Vagina (tissue), 2 donors: ENCODE results near the gene LRRC49. TPM values are rescaled to one million over a fixed set of nuclear protein-coding genes. Genes with fewer than 3 reads are reported as not detected.

Experiments
- DNase-seq, 2 donors: peaks; one replicate each; pipeline ENCODE4 v3.0.0-alpha.2; 2017; ENCODE audit errors: extremely low spot score in 2 of 2
- H3K27ac ChIP-seq: fragments of 200-600 bp; sonication (generic); one replicate; pipeline ENCODE4 v1.5.1; 2019
- H3K27me3 ChIP-seq: fragments of 200-600 bp; sonication (generic); one replicate; pipeline ENCODE4 v1.5.1; 2019
- H3K36me3 ChIP-seq, 2 donors: fragments of 200-600 bp; sonication (generic); one replicate each; pipeline ENCODE4 v1.5.1; 2017 to 2019
- H3K4me1 ChIP-seq: fragments of 200-600 bp; sonication (generic); one replicate; pipeline ENCODE4 v1.5.1; 2019
- H3K4me3 ChIP-seq, 2 donors: fragments of 200-600 bp; sonication (generic); 1 replicate in 1 of 2; 2 replicates in 1 of 2; pipeline ENCODE4 v1.5.1; 2016 to 2019
- H3K9me3 ChIP-seq: fragments of 200-600 bp; sonication (generic); one replicate; pipeline ENCODE4 v1.5.1; 2019
- CTCF ChIP-seq, 3 experiments: fragments of 450-650 bp in 2 of 3; fragments of 200-600 bp in 1 of 3; sonication (generic) in 1 of 3; IDR thresholded peaks; one replicate each; pipeline ENCODE4 v1.5.1; 2017 to 2019; ENCODE audit warnings: antibody characterized with exemption in 3 of 3, mild to moderate bottlenecking in 2 of 3, moderate library complexity in 2 of 3
- POLR2A ChIP-seq, 2 donors: fragments of 450-650 bp; IDR thresholded peaks; one replicate each; pipeline ENCODE4 v1.6.1; 2017; ENCODE audit warnings: antibody characterized with exemption in 2 of 2, mild to moderate bottlenecking in 2 of 2, moderate library complexity in 2 of 2
- POLR2AphosphoS5 ChIP-seq, 2 donors: sonication (generic); formaldehyde crosslinking; IDR thresholded peaks; one replicate each; pipeline ENCODE4 v1.9.0; 2017; ENCODE audit warnings: antibody characterized with exemption in 2 of 2, mild to moderate bottlenecking in 2 of 2, low read depth in 1 of 2; ENCODE audit not compliant: insufficient read depth in 1 of 2
- intact Hi-C: fragments of 100-400 bp; cut with DNase I; formaldehyde crosslinking; loops from one replicate; pipeline ENCODE4 v1.15.1; 2023
- total RNA-seq: library from RNA; depleted of rRNA; stranded (reverse); fragments of >200 nt; gene quantifications from one replicate; pipeline ENCODE4 v1.2.3, GENCODE V29; 2016

Gene LRRC49
- total RNA-seq, 1 donor from 2014 or later = 8.8 TPM

- H3K27ac ChIP-seq = no peak overlapping the region
- no peak for DNase-seq
- no peaks in the 10 kb centered on the region for H3K4me1 ChIP-seq
- peaks cover 7% of the 10 kb centered on the region for H3K9me3 ChIP-seq
- H3K4me3 ChIP-seq = no peak overlapping the region
- H3K27me3 ChIP-seq = no peaks in the 10 kb centered on the region
- TF ChIP-seq POLR2A (IDR thresholded peaks at IDR 0.05) (no peak), CTCF (IDR thresholded peaks at IDR 0.05) (no peak)
- peaks cover 0 to 11% of the 10 kb centered on the region in 2 donors for H3K36me3 ChIP-seq
- intact Hi-C loops = no loop called here
Measured at GRCh38 chr15:70912187-70912586, 19.6 kb downstream of the LRRC49 start.

- Histone ChIP-seq H3K27me3 (no peaks in the 10 kb centered on the region), H3K27ac (no peak overlapping the region), H3K36me3 (no peaks in the 10 kb centered on the region), H3K9me3 (no peaks in the 10 kb centered on the region), H3K4me1 (no peaks in the 10 kb centered on the region), H3K4me3 (no peak overlapping the region)
- intact Hi-C loops = no loop called here
- DNase-seq = no peak
- no peak for TF ChIP-seq CTCF (IDR thresholded peaks at IDR 0.05)
- no peak for TF ChIP-seq POLR2A (IDR thresholded peaks at IDR 0.05)
- no peak for TF ChIP-seq POLR2AphosphoS5 (IDR thresholded peaks at IDR 0.05; ENCODE audit: insufficient read depth in 1 of 2, low read depth in 1 of 2)
Measured at GRCh38 chr15:70916531-70916930, 23.9 kb downstream of the LRRC49 start.

GRCh38 chr15:70917955-70918354, 25.3 kb downstream of the LRRC49 start:
- intact Hi-C loops = no loop called here
- H3K4me1 ChIP-seq = no peaks in the 10 kb centered on the region
- H3K27ac ChIP-seq = no peak overlapping the region

GRCh38 chr15:70920981-70921696, 28.5 kb downstream of the LRRC49 start:
- TF ChIP-seq POLR2AphosphoS5 (IDR thresholded peaks at IDR 0.05; ENCODE audit: insufficient read depth in 1 of 2, low read depth in 1 of 2) (no peak), CTCF (IDR thresholded peaks at IDR 0.05) (no peak), POLR2A (IDR thresholded peaks at IDR 0.05) (no peak)
- Histone ChIP-seq H3K36me3 (no peaks in the 10 kb centered on the region), H3K27me3 (no peaks in the 10 kb centered on the region), H3K4me3 (no peak overlapping the region), H3K4me1 (no peaks in the 10 kb centered on the region), H3K9me3 (no peaks in the 10 kb centered on the region), H3K27ac (no peak overlapping the region)
- no peak for DNase-seq
- intact Hi-C loops = no loop called here

More at GRCh38 chr15:70917955-70918354, 25.3 kb downstream of the LRRC49 start:
- no peak for TF ChIP-seq POLR2AphosphoS5 (IDR thresholded peaks at IDR 0.05; ENCODE audit: insufficient read depth in 1 of 2, low read depth in 1 of 2)
- no peak for TF ChIP-seq POLR2A (IDR thresholded peaks at IDR 0.05)
- no peak for TF ChIP-seq CTCF (IDR thresholded peaks at IDR 0.05)
- Histone ChIP-seq H3K4me3 (no peak overlapping the region), H3K9me3 (no peaks in the 10 kb centered on the region), H3K27me3 (no peaks in the 10 kb centered on the region), H3K36me3 (no peaks in the 10 kb centered on the region)
- no peak for DNase-seq

- Histone ChIP-seq H3K9me3 (no peaks in the 10 kb centered on the region), H3K36me3 (no peaks in the 10 kb centered on the region), H3K4me3 (no peak overlapping the region), H3K27me3 (no peaks in the 10 kb centered on the region), H3K4me1 (no peaks in the 10 kb centered on the region), H3K27ac (no peak overlapping the region)
- TF ChIP-seq CTCF (IDR thresholded peaks at IDR 0.05) (no peak), POLR2AphosphoS5 (IDR thresholded peaks at IDR 0.05; ENCODE audit: insufficient read depth in 1 of 2, low read depth in 1 of 2) (no peak), POLR2A (IDR thresholded peaks at IDR 0.05) (no peak)
- intact Hi-C loops = no loop called here
- DNase-seq = no peak
Measured at GRCh38 chr15:70922119-70922518, 29.5 kb downstream of the LRRC49 start.
